H1 (cell line): Measurements from ENCODE around the gene DCLRE1B. TPM values are rescaled to one million over a fixed set of nuclear protein-coding genes. Genes with fewer than 3 reads are reported as not detected.

Experiments
- CTCF ChIA-PET: fragments of 300-600 bp; sonication (Branson Sonifier 250); formaldehyde crosslinking; loops from one replicate; lab custom pipeline; 2021; ENCODE audit not compliant: partially characterized antibody; lab: Charles Lee
- POLR2A ChIA-PET: fragments of 300-600 bp; sonication (Branson Sonifier 250); formaldehyde crosslinking; loops from one replicate; lab custom pipeline; 2021; ENCODE audit warnings: inconsistent platforms; ENCODE audit not compliant: partially characterized antibody; lab: Charles Lee
- DNase-seq, 2 experiments: peaks; one replicate each; pipeline versions ENCODE4 v3.0.0 to v3.0.0-alpha.2; 2010 to 2022; ENCODE audit warnings: low spot score in 2 of 2, low read depth in 1 of 2, mixed read lengths in 1 of 2
- FAIRE-seq: peaks from 2 replicates; lab custom pipeline; 2011; peaks lifted over from hg19 to GRCh38; lab: Jason Lieb, UNC
- H2AFZ ChIP-seq: 2 replicates; pipeline ENCODE4 v1.8.1; 2012; ENCODE audit warnings: low read length, inconsistent platforms
- H2AK5ac ChIP-seq: 2 replicates; pipeline ENCODE4 v1.6.1; 2013; ENCODE audit warnings: low read depth, low read length
- H2BK120ac ChIP-seq: replicated peaks from 2 replicates; pipeline ENCODE3; 2013; ENCODE audit warnings: low read depth, low read length, inconsistent platforms
- H2BK12ac ChIP-seq: 2 replicates; pipeline ENCODE4 v1.6.1; 2013; ENCODE audit warnings: low read depth, low read length
- H2BK15ac ChIP-seq: 2 replicates; pipeline ENCODE4 v1.6.1; 2013; ENCODE audit warnings: low read length
- H2BK20ac ChIP-seq: 2 replicates; pipeline ENCODE4 v1.6.1; 2013; ENCODE audit warnings: low read length
- H2BK5ac ChIP-seq: 2 replicates; pipeline ENCODE4 v1.6.1; 2013; ENCODE audit warnings: low read depth, low read length
- H3K14ac ChIP-seq: 2 replicates; pipeline ENCODE4 v1.6.1; 2013; ENCODE audit warnings: inconsistent platforms; ENCODE audit not compliant: insufficient read length
- H3K18ac ChIP-seq: 2 replicates; pipeline ENCODE4 v1.6.1; 2013; ENCODE audit warnings: low read length; ENCODE audit errors: extremely low read depth
- H3K23ac ChIP-seq: 2 replicates; pipeline ENCODE4 v1.6.1; 2013; ENCODE audit warnings: inconsistent platforms; ENCODE audit not compliant: insufficient read length
- H3K23me2 ChIP-seq: 2 replicates; pipeline ENCODE4 v1.6.1; 2013; ENCODE audit warnings: low read depth, low read length
- H3K27ac ChIP-seq: 2 replicates; pipeline ENCODE4 v1.6.1; 2011; ENCODE audit warnings: low read depth, low read length, inconsistent platforms
- H3K27me3 ChIP-seq, 4 experiments: replicated peaks in 1 of 4; 1 replicate in 1 of 4; 2 replicates in 3 of 4; pipeline versions ENCODE4 v1.6.1 to v1.8.1; 2011 to 2013; ENCODE audit warnings: low read length in 3 of 4, mild to moderate bottlenecking in 3 of 4, inconsistent platforms in 2 of 4, mixed read lengths in 2 of 4, moderate library complexity in 1 of 4; ENCODE audit not compliant: control insufficient read depth in 3 of 4, insufficient read depth in 3 of 4; ENCODE audit errors: extremely low read depth in 1 of 4
- H3K36me3 ChIP-seq, 4 experiments: 2 replicates each; pipeline versions ENCODE4 v1.6.1 to v1.8.1; 2011 to 2013; ENCODE audit warnings: mild to moderate bottlenecking in 4 of 4, low read length in 3 of 4, moderate library complexity in 2 of 4, control low read depth in 1 of 4, inconsistent platforms in 1 of 4; ENCODE audit not compliant: insufficient read depth in 4 of 4, control insufficient read depth in 2 of 4
- H3K4ac ChIP-seq: replicated peaks from 2 replicates; pipeline ENCODE3; 2013; ENCODE audit warnings: low read length, low read depth, mixed read lengths, inconsistent platforms; ENCODE audit not compliant: insufficient read length
- H3K4me1 ChIP-seq, 4 experiments: replicated peaks in 1 of 4; 1 replicate in 1 of 4; 2 replicates in 3 of 4; pipeline versions ENCODE4 v1.6.1 to v1.8.1; 2011 to 2013; ENCODE audit warnings: low read length in 3 of 4, inconsistent platforms in 2 of 4, mixed read lengths in 1 of 4; ENCODE audit not compliant: insufficient read depth in 4 of 4, control insufficient read depth in 3 of 4
- H3K4me2 ChIP-seq, 2 experiments: 2 replicates each; pipeline versions ENCODE4 v1.6.1 to v1.8.1; 2011 to 2013; ENCODE audit warnings: low read depth in 2 of 2, low read length in 2 of 2, control low read depth in 1 of 2, inconsistent platforms in 1 of 2, mild to moderate bottlenecking in 1 of 2; ENCODE audit not compliant: insufficient read depth in 1 of 2
- H3K4me3 ChIP-seq, 4 experiments: fragments of 200-600, 300-600 bp in 1 of 4; sonication (generic), shearing (Covaris generic), sonication (Bioruptor Twin) in 1 of 4; 2 replicates each; pipeline versions ENCODE4 v1.5.1 to v1.8.1; 2011 to 2016; ENCODE audit warnings: low read length in 4 of 4, low read depth in 3 of 4, control low read depth in 2 of 4, inconsistent platforms in 2 of 4, mild to moderate bottlenecking in 2 of 4, mixed read lengths in 1 of 4, moderate library complexity in 1 of 4; ENCODE audit not compliant: insufficient read depth in 2 of 4; ENCODE audit errors: extremely low read depth in 1 of 4
- H3K56ac ChIP-seq: replicated peaks from 2 replicates; pipeline ENCODE3; 2013; ENCODE audit warnings: low read depth, mild to moderate bottlenecking, mixed read lengths, low read length, inconsistent platforms; ENCODE audit not compliant: insufficient read length
- H3K79me1 ChIP-seq: 2 replicates; pipeline ENCODE4 v1.6.1; 2013; ENCODE audit warnings: low read depth, low read length, control low read depth
- H3K79me2 ChIP-seq, 2 experiments: 2 replicates each; pipeline versions ENCODE4 v1.6.1 to v1.8.1; 2012 to 2013; ENCODE audit warnings: low read length in 2 of 2, mild to moderate bottlenecking in 2 of 2, inconsistent platforms in 1 of 2; ENCODE audit not compliant: insufficient read depth in 2 of 2, control insufficient read depth in 1 of 2
- H3K9ac ChIP-seq, 4 experiments: replicated peaks in 1 of 4; 1 replicate in 1 of 4; 2 replicates in 3 of 4; pipeline versions ENCODE4 v1.6.1 to v1.8.1; 2011 to 2013; ENCODE audit warnings: low read depth in 3 of 4, low read length in 3 of 4, control low read depth in 2 of 4, mild to moderate bottlenecking in 2 of 4, moderate library complexity in 2 of 4, inconsistent platforms in 1 of 4; ENCODE audit errors: extremely low read depth in 1 of 4
- H3K9me3 ChIP-seq, 2 experiments: 2 replicates each; pipeline versions ENCODE4 v1.6.1 to v1.8.1; 2012 to 2013; ENCODE audit warnings: mild to moderate bottlenecking in 2 of 2, moderate library complexity in 2 of 2, control low read depth in 1 of 2, inconsistent platforms in 1 of 2, low read depth in 1 of 2, low read length in 1 of 2, mixed read lengths in 1 of 2; ENCODE audit not compliant: insufficient read depth in 2 of 2
- H4K20me1 ChIP-seq, 2 experiments: replicated peaks in 1 of 2; 2 replicates each; pipeline versions ENCODE3 to v1.8.1; 2011 to 2013; ENCODE audit warnings: inconsistent platforms in 2 of 2, low read length in 2 of 2, mild to moderate bottlenecking in 1 of 2; ENCODE audit not compliant: insufficient read depth in 2 of 2, control insufficient read depth in 1 of 2
- H4K5ac ChIP-seq: 2 replicates; pipeline ENCODE4 v1.6.1; 2013; ENCODE audit warnings: low read length, low read depth, mixed read lengths, inconsistent platforms; ENCODE audit not compliant: insufficient read length
- H4K8ac ChIP-seq: 2 replicates; pipeline ENCODE4 v1.8.0; 2013; ENCODE audit warnings: mild to moderate bottlenecking, moderate library complexity, low read length, inconsistent platforms; ENCODE audit not compliant: insufficient read depth; ENCODE audit errors: extremely low read depth
- H4K91ac ChIP-seq: replicated peaks from 2 replicates; pipeline ENCODE3; 2013; ENCODE audit warnings: low read length, mixed read lengths, inconsistent platforms; ENCODE audit not compliant: insufficient read length
- BACH1 ChIP-seq: IDR thresholded peaks from 2 replicates; pipeline ENCODE4 v1.6.1; 2012; ENCODE audit warnings: low read length, improper control_type of control experiment
- BCL11A ChIP-seq, 2 experiments: IDR thresholded peaks; one replicate each; pipeline ENCODE4 v1.6.1; 2011; ENCODE audit warnings: low read depth in 2 of 2, low read length in 2 of 2, mild to moderate bottlenecking in 2 of 2
- BRCA1 ChIP-seq: IDR thresholded peaks from 2 replicates; pipeline ENCODE4 v1.6.1; 2012; ENCODE audit warnings: low read depth, low read length, improper control_type of control experiment
- JUND ChIP-seq: IDR thresholded peaks from 2 replicates; pipeline ENCODE4 v1.6.1; 2011; ENCODE audit warnings: mild to moderate bottlenecking, improper control_type of control experiment, low read length
- TBP ChIP-seq: IDR thresholded peaks from 2 replicates; pipeline ENCODE4 v1.6.1; 2011; ENCODE audit warnings: low read depth, low read length, improper control_type of control experiment
- WGBS, 2 experiments: shearing (Covaris generic) in 1 of 2; methylation state at CpG; one replicate each; pipeline versions ENCODE4 v1.1.6 to v1.1.7; 2013 to 2015; ENCODE audit warnings: low lambda C conversion rate in 2 of 2, mixed read lengths in 2 of 2, inconsistent platforms in 1 of 2, low coverage in 1 of 2, missing lambda C conversion rate in 1 of 2; ENCODE audit not compliant: insufficient replicate concordance in 2 of 2, insufficient coverage in 1 of 2, insufficient read length in 1 of 2; ENCODE audit errors: extremely low coverage in 1 of 2, missing lambda C conversion rate in 1 of 2; 5-methylcytosine and 5-hydroxymethylcytosine counted together
- polyA plus RNA-seq, 7 experiments: library from polyadenylated mRNA; depleted of rRNA in 3 of 7; stranded (reverse) in 5 of 7; unstranded in 2 of 7; fragments of >200 nt in 5 of 7; fragments of 200-250 nt in 2 of 7; gene quantifications; 1 replicate in 5 of 7; 2 replicates in 1 of 7; 4 replicates in 1 of 7; pipeline versions ENCODE4 v1.2.1 to v1.2.3, GENCODE V29; 2011 to 2013; ENCODE audit warnings: missing spikeins in 2 of 7, mixed read lengths in 2 of 7
- total RNA-seq: library from RNA; stranded (reverse); fragmentation: NEBNext Ultra II Directional; extraction: Animal tissue kit (Norgen Biotek cat#: 25700); gene quantifications from 2 replicates; pipeline ENCODE4 v1.2.1, GENCODE V29; 2021
- TF ChIP-seq, protein P1 (sequence below): IDR thresholded peaks from 2 replicates; pipeline ENCODE4 v1.6.1; 2011; ENCODE audit warnings: low read length, improper control_type of control experiment
- TF ChIP-seq, protein P2 (sequence below), 3 experiments: IDR thresholded peaks; 1 replicate in 2 of 3; 2 replicates in 1 of 3; pipeline versions ENCODE4 v1.5.1 to v1.6.1; 2011; ENCODE audit warnings: low read length in 3 of 3, mild to moderate bottlenecking in 3 of 3, inconsistent platforms in 2 of 3, low read depth in 1 of 3, moderate library complexity in 1 of 3; ENCODE audit not compliant: insufficient read depth in 1 of 3; ENCODE audit errors: control extremely low read depth in 1 of 3

DCLRE1B gene
- total and polyA plus RNA-seq, 2 of the 8 experiments (the other 6 are each of a cell fraction or from before 2014, with no cell fraction given): 5.5 to 11.0 TPM

DNA sequence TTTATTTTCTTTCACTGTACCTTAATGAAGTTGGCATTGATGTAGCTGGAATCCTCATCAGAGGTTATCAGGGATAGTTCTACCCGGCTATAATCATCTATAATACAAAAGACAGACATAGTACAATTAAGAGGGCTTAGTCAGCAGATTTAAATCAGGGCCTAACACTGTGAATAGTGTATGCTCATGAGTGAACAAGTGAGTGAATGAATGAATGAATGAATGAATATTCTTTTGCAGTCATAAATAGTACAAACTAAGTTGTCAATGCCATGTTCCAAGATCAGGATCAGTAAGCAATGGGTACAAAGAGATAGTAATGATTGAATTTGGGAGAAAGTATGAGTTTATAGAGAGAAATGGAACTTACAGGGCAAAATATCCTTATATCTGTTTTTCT is 46.1 kb upstream of the DCLRE1B start:
- Histone ChIP-seq H2BK12ac (no peak overlapping the region), H3K4ac (no peak overlapping the region), H3K4me3 (no peak overlapping the region), H2AFZ (no peak overlapping the region), H3K79me2 (no peaks in the 10 kb centered on the region), H3K4me2 (no peak overlapping the region), H2BK120ac (no peak overlapping the region), H3K14ac (no peak overlapping the region), H3K56ac (no peak overlapping the region), H3K18ac (no peak overlapping the region), H3K9me3 (no peaks in the 10 kb centered on the region), H2BK5ac (no peak overlapping the region), H3K27me3 (no peaks in the 10 kb centered on the region), H3K4me1 (no peaks in the 10 kb centered on the region), H3K23me2 (no peaks in the 10 kb centered on the region), H4K91ac (no peak overlapping the region), H4K8ac (no peak overlapping the region), H2BK15ac (no peak overlapping the region), H3K9ac (no peak overlapping the region), H3K27ac (no peak overlapping the region), H3K79me1 (no peaks in the 10 kb centered on the region), H4K5ac (no peak overlapping the region), H3K36me3 (no peaks in the 10 kb centered on the region), H4K20me1 (no peaks in the 10 kb centered on the region), H3K23ac (no peak overlapping the region), H2AK5ac (no peak overlapping the region), H2BK20ac (no peak overlapping the region)
- no peak for TF ChIP-seq BRCA1
- TF ChIP-seq, protein P1, sequence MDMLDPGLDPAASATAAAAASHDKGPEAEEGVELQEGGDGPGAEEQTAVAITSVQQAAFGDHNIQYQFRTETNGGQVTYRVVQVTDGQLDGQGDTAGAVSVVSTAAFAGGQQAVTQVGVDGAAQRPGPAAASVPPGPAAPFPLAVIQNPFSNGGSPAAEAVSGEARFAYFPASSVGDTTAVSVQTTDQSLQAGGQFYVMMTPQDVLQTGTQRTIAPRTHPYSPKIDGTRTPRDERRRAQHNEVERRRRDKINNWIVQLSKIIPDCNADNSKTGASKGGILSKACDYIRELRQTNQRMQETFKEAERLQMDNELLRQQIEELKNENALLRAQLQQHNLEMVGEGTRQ: no peak
- TF ChIP-seq TBP: no peak
- no peak for TF ChIP-seq BACH1
- no peak for TF ChIP-seq JUND
- no peak for TF ChIP-seq BCL11A (IDR thresholded peaks at IDR 0.05; ENCODE audit: low read depth in 2 of 2, low read length in 2 of 2)
- TF ChIP-seq, protein P2, sequence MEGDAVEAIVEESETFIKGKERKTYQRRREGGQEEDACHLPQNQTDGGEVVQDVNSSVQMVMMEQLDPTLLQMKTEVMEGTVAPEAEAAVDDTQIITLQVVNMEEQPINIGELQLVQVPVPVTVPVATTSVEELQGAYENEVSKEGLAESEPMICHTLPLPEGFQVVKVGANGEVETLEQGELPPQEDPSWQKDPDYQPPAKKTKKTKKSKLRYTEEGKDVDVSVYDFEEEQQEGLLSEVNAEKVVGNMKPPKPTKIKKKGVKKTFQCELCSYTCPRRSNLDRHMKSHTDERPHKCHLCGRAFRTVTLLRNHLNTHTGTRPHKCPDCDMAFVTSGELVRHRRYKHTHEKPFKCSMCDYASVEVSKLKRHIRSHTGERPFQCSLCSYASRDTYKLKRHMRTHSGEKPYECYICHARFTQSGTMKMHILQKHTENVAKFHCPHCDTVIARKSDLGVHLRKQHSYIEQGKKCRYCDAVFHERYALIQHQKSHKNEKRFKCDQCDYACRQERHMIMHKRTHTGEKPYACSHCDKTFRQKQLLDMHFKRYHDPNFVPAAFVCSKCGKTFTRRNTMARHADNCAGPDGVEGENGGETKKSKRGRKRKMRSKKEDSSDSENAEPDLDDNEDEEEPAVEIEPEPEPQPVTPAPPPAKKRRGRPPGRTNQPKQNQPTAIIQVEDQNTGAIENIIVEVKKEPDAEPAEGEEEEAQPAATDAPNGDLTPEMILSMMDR (IDR thresholded peaks at IDR 0.05; ENCODE audit: control extremely low read depth in 1 of 3, insufficient read depth in 1 of 3, low read depth in 1 of 3, low read length in 3 of 3): no peak
- FAIRE-seq (no peak), DNase-seq (no peak)
- WGBS, 2 experiments: 88% methylated on average over 1 of the region's 1 CpG; no CpG with 5 or more reads in 1 of the 2 experiments
- POLR2A ChIA-PET: no interaction called here
- CTCF ChIA-PET: interaction anchor here (1.3 kb wide), 1 partner anchor 12 kb away, joined by 3 read pairs; no protein-coding TSS in a partner anchor
